OCI-LY1 (cell line): ENCODE measurements around the gene ITIH5.
"Not testable (repeated sequence)": the region's sequence is repeated elsewhere in the genome, so short reads cannot be mapped to it uniquely, and the experiment has no call there.

Source experiments
- EZH2 ChIP-seq: fragments of 200-600 bp; sonication (generic), shearing (Covaris generic); IDR thresholded peaks from 2 replicates; pipeline ENCODE4 v1.8.0; 2017; ENCODE audit warnings: borderline replicate concordance, mixed run types, mild to moderate bottlenecking, antibody characterized with exemption, low read length, moderate library complexity, mixed read lengths
- TF ChIP-seq, protein P1 (sequence below): fragments of 200-600 bp; sonication (generic), shearing (Covaris generic); IDR thresholded peaks from 2 replicates; pipeline ENCODE4 v1.5.1; 2017; ENCODE audit warnings: mild to moderate bottlenecking, antibody characterized with exemption, low read length, moderate library complexity, mixed read lengths

DNA sequence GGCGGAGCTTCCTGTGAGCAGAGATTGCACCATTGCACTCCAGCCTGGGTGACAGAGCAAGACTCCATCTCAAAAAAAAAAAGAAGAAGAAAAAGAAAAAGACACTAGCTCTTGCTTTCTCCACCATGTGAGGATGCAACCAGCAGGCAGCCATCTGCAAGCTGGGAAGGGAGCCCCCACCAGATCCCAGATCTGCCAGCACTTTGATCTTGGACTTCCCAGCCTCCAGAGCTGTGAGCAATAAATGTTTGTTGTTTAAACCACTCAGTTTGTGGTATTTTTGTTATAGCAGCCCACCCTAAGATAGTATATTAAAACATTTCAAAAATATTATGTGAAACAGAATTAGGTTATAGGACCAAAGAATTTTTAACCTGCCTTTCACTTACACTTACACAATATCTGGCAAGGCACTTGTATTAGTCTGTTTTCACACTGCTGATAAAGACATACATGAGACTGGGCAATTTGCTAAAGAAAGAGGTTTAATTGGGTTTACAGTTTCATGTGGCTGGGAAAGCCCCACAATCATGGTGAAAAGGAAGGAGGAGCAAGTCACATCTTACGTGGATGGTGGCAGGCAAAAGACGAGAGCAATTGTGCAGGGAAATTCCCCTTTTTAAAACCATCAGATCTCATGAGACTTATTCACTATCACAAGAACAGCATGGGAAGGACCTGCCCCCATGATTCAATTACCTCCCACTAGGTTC is 24.3 kb upstream of the ITIH5 start:
- TF ChIP-seq, protein P1, sequence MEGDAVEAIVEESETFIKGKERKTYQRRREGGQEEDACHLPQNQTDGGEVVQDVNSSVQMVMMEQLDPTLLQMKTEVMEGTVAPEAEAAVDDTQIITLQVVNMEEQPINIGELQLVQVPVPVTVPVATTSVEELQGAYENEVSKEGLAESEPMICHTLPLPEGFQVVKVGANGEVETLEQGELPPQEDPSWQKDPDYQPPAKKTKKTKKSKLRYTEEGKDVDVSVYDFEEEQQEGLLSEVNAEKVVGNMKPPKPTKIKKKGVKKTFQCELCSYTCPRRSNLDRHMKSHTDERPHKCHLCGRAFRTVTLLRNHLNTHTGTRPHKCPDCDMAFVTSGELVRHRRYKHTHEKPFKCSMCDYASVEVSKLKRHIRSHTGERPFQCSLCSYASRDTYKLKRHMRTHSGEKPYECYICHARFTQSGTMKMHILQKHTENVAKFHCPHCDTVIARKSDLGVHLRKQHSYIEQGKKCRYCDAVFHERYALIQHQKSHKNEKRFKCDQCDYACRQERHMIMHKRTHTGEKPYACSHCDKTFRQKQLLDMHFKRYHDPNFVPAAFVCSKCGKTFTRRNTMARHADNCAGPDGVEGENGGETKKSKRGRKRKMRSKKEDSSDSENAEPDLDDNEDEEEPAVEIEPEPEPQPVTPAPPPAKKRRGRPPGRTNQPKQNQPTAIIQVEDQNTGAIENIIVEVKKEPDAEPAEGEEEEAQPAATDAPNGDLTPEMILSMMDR: not testable (repeated sequence)
- TF ChIP-seq EZH2: not testable (repeated sequence)
